NCI-H2107 (cell line): Measurements from ENCODE around the gene LRMDA.
"Not testable (repeated sequence)": the region's sequence is repeated elsewhere in the genome, so short reads cannot be mapped to it uniquely, and the experiment has no call there.

Source experiments
- DNase-seq: peaks from one replicate; lab custom pipeline; 2025; lab: John Stamatoyannopoulos, UW

Gene LRMDA

GRCh38 chr10:75589895-75590654, 158.7 kb downstream of the LRMDA start:
- no peak for DNase-seq

GRCh38 chr10:75592151-75592787, 160.8 kb downstream of the LRMDA start:
- DNase-seq, result no peak

DNA sequence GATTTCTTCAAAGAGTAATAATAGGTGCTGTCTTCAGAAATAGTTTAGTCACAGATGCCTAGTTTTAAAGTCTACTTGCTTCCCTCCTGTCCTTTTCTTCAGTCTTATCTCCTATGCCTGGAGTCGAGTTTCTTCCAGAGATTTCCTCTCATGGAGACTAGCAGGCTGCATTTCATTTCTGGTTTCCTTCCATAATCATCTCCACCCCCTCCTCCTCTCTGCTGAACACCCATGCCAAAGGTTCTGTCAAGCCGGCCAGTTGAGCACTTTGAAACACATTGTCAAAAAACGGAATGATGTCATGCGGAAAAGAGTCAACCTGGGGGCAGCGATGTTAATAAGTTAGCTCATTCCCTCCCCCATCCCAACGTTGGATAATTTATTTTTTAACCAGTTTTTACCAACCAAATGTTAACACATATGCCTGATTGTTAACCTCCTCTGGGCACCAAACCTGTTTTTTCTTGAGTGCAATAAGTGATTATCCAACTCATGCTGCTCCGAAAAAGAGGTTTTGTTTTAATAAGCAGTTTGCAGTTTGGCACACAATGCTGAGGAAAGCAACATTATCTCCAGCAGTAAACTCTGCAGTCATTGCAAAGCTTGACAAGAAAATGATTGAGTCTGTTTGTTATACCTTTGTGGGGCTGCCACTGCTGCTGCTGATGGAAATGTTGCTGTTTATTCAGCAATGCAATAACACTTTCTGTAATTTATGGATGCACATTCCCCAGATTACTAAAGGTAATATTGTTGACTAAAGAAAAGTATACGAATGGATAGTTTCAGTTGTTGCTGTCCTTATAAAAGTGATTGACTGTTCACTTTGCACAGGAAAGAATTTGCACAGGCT, 161.6 kb downstream of the LRMDA start:
- DNase-seq, result no peak

DNA sequence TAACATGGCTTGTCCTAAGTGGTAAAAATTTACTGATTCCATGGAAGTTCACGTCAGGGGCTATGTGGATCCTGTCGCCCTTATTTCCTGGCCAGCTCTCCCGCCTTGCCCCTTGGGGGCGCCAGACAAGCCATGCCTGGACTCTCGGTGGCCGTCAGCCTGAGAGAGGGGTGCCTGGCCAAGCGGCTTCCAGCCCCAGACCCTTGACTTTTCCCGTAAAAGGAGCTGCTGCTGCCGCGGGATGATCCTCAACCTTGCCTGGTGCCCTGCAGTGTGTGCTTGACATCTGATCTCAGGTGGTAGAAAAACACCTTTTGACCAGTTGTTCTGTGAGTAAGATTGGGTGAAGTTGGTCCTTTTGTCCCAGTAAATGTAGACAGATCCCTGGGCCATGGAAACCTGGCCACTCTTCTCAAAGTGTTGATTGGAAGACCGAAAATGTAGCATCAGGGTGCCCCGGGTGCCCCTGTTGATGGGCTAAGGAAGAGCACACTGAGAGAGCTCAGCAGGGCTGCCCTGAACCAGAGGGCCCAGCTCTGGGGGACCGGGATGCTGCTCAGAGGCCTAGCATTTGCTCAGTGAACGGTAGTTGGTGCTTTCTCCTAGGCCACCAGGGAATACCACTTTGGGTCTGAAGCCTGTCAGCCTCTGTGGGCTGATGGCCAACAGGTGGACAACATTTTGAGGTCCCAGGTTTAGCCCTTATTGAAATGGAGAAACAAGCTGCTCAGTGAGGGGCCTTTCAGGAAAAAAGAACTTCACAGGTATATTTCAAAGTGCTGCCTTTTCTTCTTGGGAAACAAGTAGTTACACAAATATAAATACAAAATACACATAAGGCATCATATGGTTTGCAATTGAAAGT, 162.5 kb downstream of the LRMDA start:
- no peak for DNase-seq

DNA sequence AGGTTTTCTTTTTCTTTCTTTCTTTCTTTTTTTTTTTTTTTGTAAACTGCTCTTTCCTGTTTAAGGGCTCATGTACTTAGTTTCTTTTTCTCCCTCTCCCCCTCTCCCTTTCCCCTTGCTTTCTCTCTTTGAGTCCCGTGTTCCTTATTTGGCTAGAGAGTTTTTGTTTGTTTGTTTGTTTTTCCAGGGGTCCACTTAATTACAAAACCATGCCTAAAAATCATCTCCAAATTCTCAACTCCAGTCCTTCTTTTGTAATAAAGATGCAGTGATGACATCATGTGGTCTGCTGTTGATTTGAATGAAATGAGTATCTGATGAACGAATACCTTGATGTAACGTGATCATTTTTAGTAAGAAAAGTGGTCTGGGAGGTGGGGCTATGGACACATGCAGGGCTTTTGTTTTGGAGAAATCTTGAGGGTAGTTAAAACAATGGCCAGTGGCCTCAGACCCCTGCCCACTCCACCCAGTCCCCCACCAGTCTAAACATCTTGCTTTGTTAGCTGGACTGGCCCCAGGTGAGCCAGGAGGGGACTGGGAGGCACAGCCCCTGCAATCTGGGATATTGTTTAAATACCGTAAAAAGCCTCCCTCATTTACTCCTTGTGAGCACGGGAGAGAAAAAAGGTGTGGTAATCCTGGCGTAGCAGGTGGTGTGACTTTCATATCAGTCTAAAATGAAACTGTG, 165.7 kb downstream of the LRMDA start:
- no peak for DNase-seq

DNA sequence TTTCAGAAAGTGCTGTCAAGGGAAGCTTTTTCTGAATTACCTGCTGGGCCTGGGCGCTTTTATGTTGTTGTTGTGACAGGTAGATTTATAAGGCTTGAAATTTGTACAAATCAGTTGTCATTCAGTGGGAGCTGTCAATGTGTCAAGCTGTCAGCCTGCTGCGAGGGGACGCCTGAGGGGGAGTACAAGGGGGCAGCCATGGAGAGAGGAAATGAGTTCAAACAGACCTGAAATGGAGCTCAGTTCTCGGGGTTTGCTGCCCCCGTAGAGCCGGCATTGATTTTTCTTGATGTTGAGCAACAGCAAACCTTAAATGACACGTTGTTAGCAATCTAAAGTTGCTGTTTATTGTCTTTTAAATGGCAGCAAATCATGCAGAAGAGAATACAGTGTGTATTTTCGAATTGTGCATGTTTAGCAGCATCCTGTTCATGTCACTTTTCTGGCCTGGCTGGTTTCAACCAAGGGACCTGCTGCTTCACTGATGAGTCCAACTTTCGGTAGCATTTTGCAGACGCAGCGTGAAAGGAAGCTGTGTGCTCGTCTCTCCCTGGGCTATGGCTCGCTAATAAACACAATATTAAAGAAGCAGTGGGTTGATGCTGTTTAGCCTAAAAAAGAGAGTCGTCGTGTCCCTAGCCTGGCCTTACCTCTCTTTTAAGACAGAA, 166.5 kb downstream of the LRMDA start:
- no peak for DNase-seq

GRCh38 chr10:75598998-75599397, 167.6 kb downstream of the LRMDA start:
- DNase-seq, result no peak

- no peak for DNase-seq
Observed at GRCh38 chr10:75599875-75600648, 168.6 kb downstream of the LRMDA start.

DNA sequence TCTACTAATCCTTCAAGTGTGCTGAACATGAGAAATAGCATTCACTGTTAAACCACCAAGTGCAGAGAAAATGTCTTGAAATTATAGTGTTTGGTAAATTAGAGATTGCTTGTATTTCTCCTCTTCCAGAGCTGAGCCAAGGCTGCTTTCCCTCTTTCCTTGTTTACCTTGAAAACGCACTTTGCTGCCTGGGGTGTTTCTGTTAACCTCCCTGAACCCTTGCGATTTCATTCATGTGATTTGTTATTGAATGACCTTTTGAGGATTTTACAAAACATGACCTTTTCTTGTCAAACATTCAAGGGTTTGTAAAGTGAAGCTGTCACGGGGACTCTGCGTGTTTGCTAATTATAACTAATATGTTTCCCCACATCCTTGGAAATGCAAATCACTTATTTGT, 169.4 kb downstream of the LRMDA start:
- no peak for DNase-seq

- DNase-seq, result no peak
Observed at GRCh38 chr10:75602341-75602740, 170.9 kb downstream of the LRMDA start.

DNA sequence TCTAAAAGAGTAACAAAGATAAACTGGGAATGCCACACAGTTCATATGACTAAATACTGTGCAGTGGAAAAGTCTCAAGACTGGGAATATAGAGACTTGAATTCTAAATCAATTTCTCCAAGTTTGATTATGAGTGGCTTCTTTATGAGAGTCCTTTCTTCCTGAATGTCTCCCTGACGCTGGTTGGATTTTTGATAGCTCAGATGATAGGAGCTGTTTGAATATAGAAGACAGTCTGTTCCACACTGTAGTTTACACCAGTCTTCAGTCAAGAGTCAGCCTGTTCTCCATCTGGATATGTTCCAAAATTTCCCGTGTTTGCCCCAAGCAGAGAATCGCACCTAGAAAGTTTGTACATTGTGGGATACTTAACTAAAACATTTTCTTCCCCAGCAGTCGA, 173.7 kb downstream of the LRMDA start:
- no peak for DNase-seq

DNA sequence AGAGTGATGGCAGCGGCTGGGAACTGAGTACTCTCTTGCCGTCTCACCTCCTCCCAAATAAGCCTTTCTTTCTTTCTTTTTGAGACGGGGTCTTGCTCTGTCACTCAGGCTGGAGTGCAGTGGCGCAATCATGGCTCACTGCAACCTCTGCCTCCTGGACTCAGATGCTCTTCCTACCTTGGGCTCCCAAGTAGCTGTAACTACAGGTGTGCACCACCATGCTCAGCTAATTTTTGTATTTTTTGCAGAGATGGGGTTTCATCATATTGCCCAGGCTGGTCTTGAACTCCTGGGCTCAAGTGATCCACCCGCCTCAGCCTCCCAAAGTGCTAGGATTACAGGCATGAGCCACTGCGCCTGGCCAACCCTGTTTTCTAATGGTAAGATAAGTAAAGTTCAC, 174.4 kb downstream of the LRMDA start:
- not testable (repeated sequence) for DNase-seq

GRCh38 chr10:75606203-75606779, 174.9 kb downstream of the LRMDA start:
- DNase-seq, result no peak

DNA sequence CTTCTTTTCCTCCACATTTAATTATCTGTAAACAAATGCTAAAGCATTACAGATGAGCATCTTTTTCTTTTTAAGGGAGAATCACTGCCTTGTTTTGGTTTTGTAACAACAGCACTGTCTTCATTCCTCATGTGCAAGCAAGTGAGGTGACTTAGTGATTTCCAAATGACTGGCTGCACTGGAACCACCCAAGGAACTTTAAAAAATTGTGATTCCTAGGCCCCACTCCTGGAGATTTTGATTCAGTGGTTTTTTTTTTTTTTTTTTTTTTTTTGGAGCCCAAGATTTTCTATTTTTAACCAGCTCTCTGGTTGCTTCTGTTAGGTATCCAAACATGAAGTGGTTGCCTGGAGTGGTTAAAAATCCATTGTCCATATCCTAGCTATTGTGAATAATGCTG, 176.2 kb downstream of the LRMDA start:
- DNase-seq, result no peak

- DNase-seq, result no peak
Observed at GRCh38 chr10:75610183-75610582, 178.8 kb downstream of the LRMDA start.

DNA sequence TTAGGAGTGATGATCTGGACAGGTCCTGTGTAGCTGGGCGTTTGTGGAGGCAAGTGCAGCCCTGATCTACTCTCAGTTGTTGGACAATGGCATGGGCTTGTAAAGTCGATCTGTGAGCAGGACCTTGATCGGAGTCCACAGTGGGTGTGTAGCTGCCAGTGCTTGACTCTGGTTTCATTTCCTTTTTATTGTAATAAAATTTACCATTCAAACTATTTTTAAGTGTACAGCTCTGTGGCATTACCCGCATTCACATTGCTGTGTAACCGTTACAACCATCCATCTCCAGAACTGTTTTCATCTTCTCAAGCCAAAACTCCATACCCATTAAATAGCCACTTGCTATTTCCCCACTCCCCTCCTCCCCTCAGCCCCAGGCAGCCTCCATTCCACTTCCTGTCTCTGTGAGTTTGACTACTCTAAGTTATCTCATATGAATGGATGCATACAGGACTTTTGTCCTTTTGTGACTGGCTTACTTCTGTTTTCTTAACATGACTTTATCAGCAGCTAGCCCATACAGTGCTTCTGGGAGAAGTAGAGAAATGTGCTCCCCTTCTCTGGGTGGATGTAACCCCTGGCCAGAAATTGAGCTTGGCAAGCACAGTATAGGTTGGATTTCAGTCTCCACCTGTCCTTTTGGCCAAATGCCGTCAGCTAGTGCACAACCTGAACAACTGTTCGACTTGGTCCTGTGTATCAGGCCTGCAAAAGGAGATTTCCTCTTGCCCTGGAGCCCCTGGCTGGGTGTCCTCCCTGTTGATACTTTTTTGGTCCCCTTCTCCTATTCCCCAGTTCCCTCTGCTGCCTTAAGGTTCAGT, 180.0 kb downstream of the LRMDA start:
- no peak for DNase-seq

DNA sequence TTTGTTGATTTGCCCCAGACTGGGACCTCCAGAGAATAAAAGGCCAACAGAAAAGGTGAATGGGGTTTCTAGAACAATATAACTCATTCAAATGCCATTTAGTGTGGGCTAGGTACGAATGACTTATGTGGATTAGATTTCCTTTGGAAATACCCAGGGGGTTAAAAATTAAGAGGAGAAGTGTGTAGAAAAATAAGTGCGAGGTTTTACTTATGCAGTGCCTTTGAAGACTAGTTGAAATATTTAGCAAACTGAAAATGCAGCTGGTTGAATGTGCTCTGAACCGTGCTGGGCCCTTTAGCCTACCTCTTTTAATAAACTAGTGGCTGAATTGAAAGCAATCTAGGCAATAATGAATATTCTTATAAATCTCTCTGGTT, 180.6 kb downstream of the LRMDA start:
- DNase-seq, result no peak

DNA sequence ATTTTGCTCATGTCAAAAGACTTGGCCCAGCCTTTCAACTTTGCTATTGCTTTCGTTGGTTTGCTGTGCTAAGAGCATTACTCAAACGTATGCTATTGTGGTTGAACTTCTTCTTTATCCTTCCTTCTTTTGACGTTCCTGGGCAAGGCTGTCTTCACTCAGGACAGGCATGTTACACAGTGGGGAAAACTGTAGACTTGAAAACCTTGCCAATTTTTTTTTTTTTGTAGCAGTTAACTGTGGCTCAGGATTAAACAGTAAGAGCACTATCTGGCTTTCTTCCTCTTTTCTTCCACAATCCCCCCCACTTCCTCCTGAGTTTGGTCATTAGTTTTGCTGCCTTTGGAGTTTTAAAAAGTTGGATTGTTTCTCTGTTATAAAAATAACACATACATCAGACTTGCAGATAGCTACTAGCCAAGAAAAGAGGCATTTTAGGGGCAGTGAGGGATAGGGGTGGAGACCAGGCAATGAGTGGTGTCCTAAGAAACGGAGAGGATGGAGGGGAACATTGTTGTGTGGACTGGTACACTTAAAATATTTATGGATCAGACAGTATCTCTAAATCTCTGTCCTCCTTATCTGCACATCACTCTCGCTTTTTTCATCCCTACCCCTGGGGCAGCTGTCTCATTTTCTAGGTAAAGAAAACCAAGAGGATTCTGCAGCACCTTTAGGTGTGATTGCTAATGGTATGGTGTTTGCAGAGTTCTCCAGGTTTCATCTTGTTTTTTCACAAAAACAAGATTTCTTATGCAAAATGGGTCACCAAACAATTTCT, 181.7 kb downstream of the LRMDA start:
- no peak for DNase-seq
